Central memory CD8-positive, alpha-beta T cell (primary cell): Measurements from ENCODE around the gene NDUFAB1.
"Not testable (repeated sequence)": the region's sequence is repeated elsewhere in the genome, so short reads cannot be mapped to it uniquely, and the experiment has no call there.

Source experiments
- ATAC-seq: fragments of 150-1000 bp; cut with Tn5 transposase; replicated peaks from 2 replicates; pipeline ENCODE4 v1.10.0; 2022; ENCODE audit warnings: mild to moderate bottlenecking, moderate FRiP score, moderate number of reproducible peaks; ENCODE audit not compliant: poor library complexity, severe bottlenecking; ENCODE audit errors: extremely low read depth
- DNase-seq, 2 donors: peaks; one replicate each; pipeline ENCODE4 v3.0.0; 2021; ENCODE audit warnings: low spot score in 2 of 2
- H3K27ac Mint-ChIP-seq: one replicate; pipeline ENCODE4 v1.8.0; 2022; ENCODE audit warnings: low read depth, mild to moderate bottlenecking, moderate library complexity, mixed read lengths
- H3K27me3 Mint-ChIP-seq: one replicate; pipeline ENCODE4 v1.8.0; 2022; ENCODE audit warnings: mixed read lengths
- H3K36me3 Mint-ChIP-seq: one replicate; pipeline ENCODE4 v1.8.0; 2022; ENCODE audit warnings: mild to moderate bottlenecking, moderate library complexity, mixed read lengths; ENCODE audit not compliant: insufficient read depth
- H3K4me1 Mint-ChIP-seq: one replicate; pipeline ENCODE4 v1.8.0; 2022; ENCODE audit warnings: mixed read lengths
- H3K4me3 Mint-ChIP-seq: one replicate; pipeline ENCODE4 v1.8.0; 2022; ENCODE audit warnings: mild to moderate bottlenecking, moderate library complexity, mixed read lengths
- H3K9me3 Mint-ChIP-seq: one replicate; pipeline ENCODE4 v1.8.0; 2022; ENCODE audit warnings: mixed read lengths

Gene NDUFAB1

DNA sequence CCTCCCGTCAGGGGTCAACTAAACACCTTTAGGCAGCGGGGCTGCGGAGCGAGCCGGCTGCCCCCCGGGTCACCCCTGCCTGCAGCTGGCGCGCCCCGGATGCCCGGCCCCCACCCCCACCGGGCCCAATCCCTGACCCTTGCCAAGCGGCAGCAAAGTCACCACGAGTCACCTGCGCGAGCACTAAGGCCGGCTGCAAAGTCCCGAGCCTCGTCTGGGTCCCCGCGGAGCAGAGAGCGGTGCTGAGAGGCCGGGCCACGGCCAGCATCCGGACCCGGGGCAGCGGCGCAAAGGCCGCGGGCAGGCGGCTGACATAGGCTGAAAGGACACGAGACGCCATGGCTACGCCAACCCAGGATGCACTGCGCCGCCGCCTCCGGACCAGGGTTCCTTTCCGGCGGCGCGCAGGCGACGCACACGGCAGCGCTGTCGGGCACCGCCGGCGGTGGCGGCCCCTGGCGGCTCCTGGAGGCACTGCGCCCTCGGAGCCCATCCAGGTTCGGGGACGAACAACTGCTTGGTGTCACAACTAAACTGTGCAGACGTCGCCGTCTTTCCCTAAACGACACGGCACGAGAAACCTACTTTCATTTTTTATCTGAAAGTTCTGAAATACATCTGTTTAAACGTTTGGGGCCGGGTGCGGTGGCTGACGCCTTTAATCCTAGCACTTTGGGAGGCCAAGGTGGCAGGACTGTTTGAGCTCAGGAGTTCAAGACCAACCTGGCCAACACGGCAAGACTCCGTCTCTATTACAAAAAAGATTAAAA is at the start of gene NDUFAB1:
NDUFAB1 (minus strand) TSS at position 366 of the 770 bp plus-strand sequence; CDS start at position 340, 26 bp downstream.
- Mint-ChIP-seq H3K4me1 (peaks cover 29% of the 10 kb centered on the region), H3K4me3 (peak within 1 kb of the TSS; percentile 77), H3K27me3 (no peaks in the 10 kb centered on the region), H3K9me3 (no peaks in the 10 kb centered on the region), H3K27ac (peak within 1 kb of the TSS; percentile 49), H3K36me3 (peaks cover 13% of the 10 kb centered on the region)
- DNase-seq = peak; percentile 83 to 92
- ATAC-seq = peak; percentile 98

DNA sequence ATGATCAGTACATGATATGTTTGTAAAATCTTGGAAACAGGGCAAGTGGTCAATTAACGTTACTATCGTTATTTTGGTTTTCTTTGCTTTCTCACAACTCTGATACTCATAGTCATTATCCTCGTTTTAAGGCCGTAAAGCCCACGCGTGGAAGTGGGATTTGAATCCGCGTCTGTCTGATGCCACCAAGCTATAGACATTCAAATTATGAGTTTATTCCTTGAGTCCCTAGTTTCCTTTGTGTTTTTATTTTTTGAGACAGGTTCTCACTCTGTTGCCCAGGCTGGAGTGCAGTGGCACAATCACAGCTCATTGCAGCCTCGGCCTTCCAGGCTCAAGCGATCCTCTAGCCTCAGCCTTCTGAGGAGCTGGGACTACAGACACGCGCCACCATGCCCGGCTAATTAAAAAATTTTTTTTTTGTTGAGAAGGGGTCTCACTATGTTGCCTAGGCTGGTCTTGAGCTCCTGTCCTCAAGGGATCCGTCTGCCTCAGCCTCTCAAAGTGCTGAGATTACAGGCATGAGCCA is 46.2 kb upstream of the NDUFAB1 start:
- Mint-ChIP-seq H3K9me3 (no peaks in the 10 kb centered on the region), H3K4me3 (peak overlapping the region; percentile 93), H3K27me3 (no peaks in the 10 kb centered on the region), H3K4me1 (peaks cover 47% of the 10 kb centered on the region), H3K36me3 (peaks cover 49% of the 10 kb centered on the region), H3K27ac (peak overlapping the region; percentile 94)
- no peak for ATAC-seq
- DNase-seq = no peak

- H3K9me3 Mint-ChIP-seq = no peaks in the 10 kb centered on the region
- H3K27ac Mint-ChIP-seq = peak within 1 kb of the TSS; percentile 94
These were observed 45.0 kb upstream of the NDUFAB1 start, which contains the start of the genes DCTN5 and PALB2 for GRCh38 chr16:23640931-23641765. DCTN5 (plus strand) TSS chr16:23641466; CDS start chr16:23641543, 77 bp downstream. PALB2 (minus strand) TSS chr16:23641310; CDS start chr16:23641157, 153 bp downstream.

DNA sequence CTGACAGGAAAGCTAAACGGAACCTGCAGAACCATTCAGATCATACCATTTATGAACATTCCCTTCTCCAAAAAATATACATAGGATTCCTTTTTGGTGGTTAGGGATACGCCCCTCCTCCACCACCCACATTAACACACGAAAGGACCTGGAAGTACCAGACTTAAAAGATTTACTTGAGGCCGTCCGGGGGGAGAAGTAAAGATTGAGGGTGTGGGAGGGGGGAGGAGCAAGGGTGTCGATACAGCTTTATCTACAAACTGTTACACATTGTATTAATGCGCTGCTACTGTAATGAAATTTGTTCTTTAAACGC is 44.5 kb upstream of the NDUFAB1 start:
- Mint-ChIP-seq H3K36me3 (peaks cover 45% of the 10 kb centered on the region), H3K27me3 (no peaks in the 10 kb centered on the region), H3K4me1 (peaks cover 33% of the 10 kb centered on the region), H3K27ac (peak overlapping the region; percentile 94), H3K4me3 (peak overlapping the region; percentile 93), H3K9me3 (no peaks in the 10 kb centered on the region)
- ATAC-seq (no peak), DNase-seq (no peak)

More at GRCh38 chr16:23640931-23641765, 45.0 kb upstream of the NDUFAB1 start, which contains the start of the genes DCTN5 and PALB2:
- Mint-ChIP-seq H3K4me1 (peaks cover 38% of the 10 kb centered on the region), H3K27me3 (no peaks in the 10 kb centered on the region), H3K36me3 (peaks cover 47% of the 10 kb centered on the region), H3K4me3 (peak within 1 kb of the TSS; percentile 93)
- peak; percentile 54 to 67 for DNase-seq
- ATAC-seq = peak; percentile 95

GRCh38 chr16:23635958-23636357 is 39.8 kb upstream of the NDUFAB1 start:
- no peak for DNase-seq
- no peaks in the 10 kb centered on the region for H3K27me3 Mint-ChIP-seq
- peaks cover 19% of the 10 kb centered on the region for H3K4me1 Mint-ChIP-seq
- no peak overlapping the region for H3K4me3 Mint-ChIP-seq
- H3K36me3 Mint-ChIP-seq = peaks cover 31% of the 10 kb centered on the region
- no peaks in the 10 kb centered on the region for H3K9me3 Mint-ChIP-seq
- ATAC-seq = no peak
- no peak overlapping the region for H3K27ac Mint-ChIP-seq

- DNase-seq (no peak), ATAC-seq (no peak)
- Mint-ChIP-seq H3K27me3 (no peaks in the 10 kb centered on the region), H3K4me1 (peaks cover 11% of the 10 kb centered on the region), H3K36me3 (peaks cover 30% of the 10 kb centered on the region), H3K9me3 (no peaks in the 10 kb centered on the region), H3K4me3 (no peak overlapping the region), H3K27ac (no peak overlapping the region)
These were observed 38.4 kb upstream of the NDUFAB1 start for GRCh38 chr16:23634461-23635036.

DNA sequence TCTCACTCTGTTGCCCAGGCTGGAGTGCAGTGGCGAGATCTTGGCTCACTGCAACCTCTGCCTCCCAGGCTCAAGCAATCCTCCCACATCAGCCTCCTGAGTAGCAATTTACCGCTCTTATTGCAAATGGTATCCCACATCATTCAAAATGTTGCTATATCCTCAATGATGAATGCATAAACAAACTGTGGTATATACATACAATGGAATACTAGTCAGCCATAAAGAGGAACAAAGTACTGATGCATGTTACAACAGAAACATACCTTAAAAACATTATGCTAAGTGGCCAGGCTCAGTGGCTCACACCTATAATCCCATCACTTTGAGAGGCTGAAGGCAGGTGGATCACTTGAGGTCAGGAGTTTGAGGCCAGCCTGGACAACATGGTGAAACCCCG is 35.8 kb upstream of the NDUFAB1 start:
- not testable (repeated sequence) for H3K27me3 Mint-ChIP-seq, H3K27ac Mint-ChIP-seq, DNase-seq, H3K4me3 Mint-ChIP-seq, H3K4me1 Mint-ChIP-seq, H3K9me3 Mint-ChIP-seq, ATAC-seq
- peaks cover 29% of the 10 kb centered on the region for H3K36me3 Mint-ChIP-seq

GRCh38 chr16:23629516-23629915 is 33.4 kb upstream of the NDUFAB1 start:
- H3K36me3 Mint-ChIP-seq = peaks cover 36% of the 10 kb centered on the region
- H3K4me3 Mint-ChIP-seq = no peak overlapping the region
- no peaks in the 10 kb centered on the region for H3K9me3 Mint-ChIP-seq
- H3K27me3 Mint-ChIP-seq = no peaks in the 10 kb centered on the region
- ATAC-seq (no peak), DNase-seq (no peak)
- peaks cover 6% of the 10 kb centered on the region for H3K4me1 Mint-ChIP-seq
- H3K27ac Mint-ChIP-seq = no peak overlapping the region

GRCh38 chr16:23624092-23624491 is 28.0 kb upstream of the NDUFAB1 start:
- H3K36me3 Mint-ChIP-seq = peaks cover 53% of the 10 kb centered on the region
- H3K4me1 Mint-ChIP-seq = no peaks in the 10 kb centered on the region
- no peak overlapping the region for H3K4me3 Mint-ChIP-seq
- no peaks in the 10 kb centered on the region for H3K27me3 Mint-ChIP-seq
- ATAC-seq (no peak), DNase-seq (no peak)
- no peaks in the 10 kb centered on the region for H3K9me3 Mint-ChIP-seq
- no peak overlapping the region for H3K27ac Mint-ChIP-seq

- ATAC-seq (no peak), DNase-seq (no peak)
- Mint-ChIP-seq H3K27me3 (no peaks in the 10 kb centered on the region), H3K4me1 (no peaks in the 10 kb centered on the region), H3K9me3 (no peaks in the 10 kb centered on the region), H3K4me3 (no peak overlapping the region), H3K27ac (no peak overlapping the region), H3K36me3 (peaks cover 32% of the 10 kb centered on the region)
These were observed 19.7 kb upstream of the NDUFAB1 start for GRCh38 chr16:23615805-23616204.

- Mint-ChIP-seq H3K4me1 (no peaks in the 10 kb centered on the region), H3K27me3 (no peaks in the 10 kb centered on the region), H3K27ac (no peak overlapping the region), H3K4me3 (no peak overlapping the region), H3K9me3 (no peaks in the 10 kb centered on the region), H3K36me3 (peaks cover 13% of the 10 kb centered on the region)
- ATAC-seq (no peak), DNase-seq (no peak)
These were observed 15.8 kb upstream of the NDUFAB1 start for GRCh38 chr16:23611936-23612335.

- not testable (repeated sequence) for DNase-seq, H3K4me1 Mint-ChIP-seq, H3K9me3 Mint-ChIP-seq, ATAC-seq, H3K27me3 Mint-ChIP-seq, H3K27ac Mint-ChIP-seq, H3K36me3 Mint-ChIP-seq, H3K4me3 Mint-ChIP-seq
These were observed 14.8 kb upstream of the NDUFAB1 start for GRCh38 chr16:23610905-23611304.
